GM20000 (cell line): ENCODE data around the gene CAPN10.

Source experiments
- DNase-seq: peaks from one replicate; pipeline ENCODE4 v3.0.0; 2012; ENCODE audit warnings: low spot score
- CTCF ChIP-seq: IDR thresholded peaks from 2 replicates; pipeline ENCODE4 v1.5.1; 2012; ENCODE audit warnings: mild to moderate bottlenecking, control low read depth; ENCODE audit errors: extremely low read depth, missing control alignments

Gene CAPN10

GRCh38 chr2:240589850-240590525, 3.5 kb downstream of the CAPN10 start:
- TF ChIP-seq CTCF: no peak
- DNase-seq: no peak

- no peak for TF ChIP-seq CTCF
- no peak for DNase-seq
Measured at GRCh38 chr2:240590681-240591111, 4.2 kb downstream of the CAPN10 start.

GRCh38 chr2:240591226-240591625, 4.7 kb downstream of the CAPN10 start:
- DNase-seq: no peak
- no peak for TF ChIP-seq CTCF

GRCh38 chr2:240591784-240592183, 5.2 kb downstream of the CAPN10 start:
- no peak for TF ChIP-seq CTCF
- DNase-seq: no peak

- DNase-seq: no peak
- no peak for TF ChIP-seq CTCF
Measured at GRCh38 chr2:240593026-240593702, 6.6 kb downstream of the CAPN10 start.

GRCh38 chr2:240593703-240594451, 7.3 kb downstream of the CAPN10 start:
- no peak for TF ChIP-seq CTCF
- no peak for DNase-seq
